DMS114 treated with DMSO at 0.1 percent for 48 hours (cell line): ENCODE data around the gene CREM.
"Not testable (repeated sequence)": the region's sequence is repeated elsewhere in the genome, so short reads cannot be mapped to it uniquely, and the experiment has no call there.

Experiments
- DNase-seq: peaks from one replicate; lab custom pipeline; 2025; ENCODE audit not compliant: unreplicated experiment; lab: John Stamatoyannopoulos, UW

Gene CREM

DNA sequence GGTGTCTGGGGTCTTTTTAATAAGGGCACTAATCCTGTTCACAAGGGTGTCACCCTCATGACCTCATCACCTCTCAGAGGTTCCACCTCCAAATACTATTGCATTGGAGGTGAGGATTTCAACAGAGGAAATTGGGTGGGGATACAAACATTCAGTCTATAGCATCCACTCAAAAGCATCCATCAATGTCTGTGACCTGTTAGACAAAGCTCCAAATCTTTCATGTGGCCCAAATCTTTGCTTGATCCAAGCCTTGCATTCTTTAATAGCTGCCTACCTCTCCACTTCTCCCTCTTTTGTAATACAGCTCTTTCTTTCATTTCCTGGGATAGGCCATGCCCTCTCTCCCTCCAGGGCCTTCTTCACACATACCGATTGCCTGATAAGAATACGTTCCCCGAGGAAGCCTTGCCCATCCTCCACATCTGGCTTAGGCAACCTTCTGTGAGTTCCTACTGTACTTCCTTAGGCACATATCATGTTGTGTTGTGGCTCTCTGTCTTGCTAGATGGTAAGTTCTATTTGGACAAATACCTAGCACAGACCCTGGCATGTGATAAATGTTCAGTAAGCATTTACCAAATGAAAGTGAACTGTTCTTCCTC is 66.1 kb downstream of the CREM start:
- no peak for DNase-seq

DNA sequence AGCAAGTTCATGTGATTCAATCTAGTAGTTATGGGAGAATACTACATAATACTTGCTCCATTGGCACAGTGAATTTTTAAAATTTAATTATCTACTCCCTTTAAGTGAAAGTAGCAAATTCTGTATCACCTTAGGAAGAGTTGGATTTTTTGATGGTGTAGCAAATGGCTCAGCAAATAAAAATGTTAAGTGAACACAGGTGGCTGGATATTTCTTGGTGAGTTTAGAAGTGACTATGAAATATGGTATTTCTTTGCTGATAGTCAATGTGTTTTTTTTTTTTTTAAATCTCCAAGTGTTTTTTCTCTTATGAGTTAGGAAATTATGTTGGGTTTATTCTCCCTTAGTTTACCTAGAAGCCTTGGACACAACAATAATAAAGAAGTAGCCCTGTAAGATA is 67.8 kb downstream of the CREM start:
- DNase-seq, result no peak

GRCh38 chr10:35194906-35195305 is 68.3 kb downstream of the CREM start:
- no peak for DNase-seq

- peak; percentile 97 for DNase-seq
These were observed 69.0 kb downstream of the CREM start for GRCh38 chr10:35195361-35196306.

DNA sequence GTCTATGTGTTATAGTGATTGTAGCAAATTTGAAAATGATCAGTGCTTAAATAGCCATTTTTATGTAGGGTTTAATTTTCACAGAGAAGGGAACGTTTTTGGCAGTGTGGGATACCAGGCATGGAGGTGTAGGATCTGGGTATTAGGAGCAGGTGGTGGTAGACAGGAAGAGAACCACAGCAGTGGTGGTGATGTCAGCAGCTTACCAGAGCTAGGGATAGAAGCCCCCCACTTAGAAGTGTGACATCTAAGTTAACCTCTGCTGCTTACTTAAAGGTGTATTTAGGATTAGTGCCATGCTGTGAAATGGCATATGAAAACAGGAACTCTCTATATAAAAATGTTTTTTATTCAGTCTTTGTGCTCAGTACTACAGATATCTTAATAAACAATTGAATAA is 73.8 kb downstream of the CREM start:
- no peak for DNase-seq

DNA sequence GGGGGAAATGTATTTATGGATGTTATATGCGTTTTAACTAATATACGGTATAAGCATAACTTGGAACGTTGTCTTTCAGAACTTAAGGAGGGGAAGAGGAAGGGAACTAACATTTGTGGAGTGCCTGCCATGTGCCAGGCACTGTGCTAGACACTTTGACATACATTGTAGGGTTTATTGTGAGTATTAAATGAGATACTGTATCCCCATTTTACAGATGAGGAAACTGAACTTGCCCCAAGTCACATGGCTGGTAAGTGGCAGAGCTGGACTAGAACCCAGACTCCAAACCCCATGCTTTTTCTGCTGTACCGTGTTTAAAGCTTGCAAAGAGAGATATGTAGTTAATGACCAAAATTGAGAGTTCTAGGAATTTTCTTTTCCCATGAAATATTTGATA is 74.6 kb downstream of the CREM start:
- DNase-seq, result no peak

DNA sequence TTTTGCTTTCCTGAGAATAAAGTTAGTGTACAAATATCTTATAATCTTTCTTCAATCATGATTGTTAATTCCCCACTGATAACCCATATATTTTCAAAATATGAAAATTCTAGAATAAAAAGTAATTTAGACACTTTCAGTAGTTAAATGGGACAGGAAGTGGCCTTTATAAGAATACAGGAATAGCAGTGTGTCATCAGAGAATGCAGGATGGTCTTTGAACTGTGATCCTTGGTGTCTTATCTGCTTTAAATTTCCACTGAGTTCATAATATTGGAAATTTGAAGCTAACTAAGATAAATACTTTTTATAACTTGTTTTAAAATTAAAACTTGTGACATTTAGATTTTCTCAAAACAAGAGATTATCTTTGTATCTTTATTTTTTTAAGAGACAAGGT is 75.4 kb downstream of the CREM start:
- DNase-seq, result no peak

DNA sequence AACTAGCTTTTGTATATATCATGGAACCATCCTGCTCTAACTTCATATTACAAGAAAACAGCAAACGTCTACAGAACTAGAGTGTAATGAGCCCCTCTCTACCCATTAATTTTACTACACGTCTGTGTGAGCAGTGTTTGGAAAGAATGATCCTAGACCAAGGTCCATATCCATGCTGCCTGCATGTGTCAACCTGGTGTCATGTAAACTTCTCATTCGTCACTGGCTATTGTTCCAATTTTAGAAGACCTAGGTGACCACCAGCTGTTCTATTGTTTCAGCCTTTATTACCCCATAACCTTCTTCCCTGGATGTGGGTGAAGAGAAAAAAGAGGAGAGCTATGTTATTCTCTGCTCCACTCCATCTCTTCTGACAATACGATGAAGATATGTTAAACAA is 77.1 kb downstream of the CREM start:
- DNase-seq, result no peak

DNA sequence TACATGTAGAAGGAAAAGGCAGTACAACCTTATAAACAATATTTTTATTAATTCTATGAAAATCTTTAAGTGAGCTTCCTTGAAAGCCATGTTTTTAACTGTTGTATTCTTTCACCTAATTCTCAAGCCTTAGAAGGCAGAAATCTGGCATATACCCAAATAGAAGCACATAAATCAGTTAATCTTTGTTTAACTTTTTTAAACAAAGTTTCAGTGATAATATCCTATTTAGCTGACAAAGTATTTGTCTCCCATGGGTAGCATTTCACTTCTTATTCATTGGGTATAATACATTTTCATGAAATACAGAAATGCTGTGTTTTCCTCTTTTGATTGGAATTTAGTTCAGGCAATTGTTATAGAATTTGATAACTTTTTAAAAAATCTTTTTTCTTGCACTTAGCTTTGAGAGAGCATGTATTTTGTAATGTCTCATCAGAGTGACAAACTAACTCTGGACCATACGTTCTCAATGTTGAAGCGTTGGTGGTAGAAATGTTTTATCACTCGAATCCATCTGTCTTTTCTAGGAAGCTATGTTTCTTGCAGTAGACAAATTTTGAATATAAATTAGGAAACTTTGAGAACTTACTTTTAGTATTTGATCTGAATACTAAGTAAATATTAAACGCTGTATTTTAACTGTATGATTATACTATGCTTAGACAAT is 78.1 kb downstream of the CREM start:
- DNase-seq, result no peak

- no peak for DNase-seq
These were observed 79.6 kb downstream of the CREM start for GRCh38 chr10:35206274-35206673.

GRCh38 chr10:35208536-35208935 is 81.9 kb downstream of the CREM start:
- no peak for DNase-seq

DNA sequence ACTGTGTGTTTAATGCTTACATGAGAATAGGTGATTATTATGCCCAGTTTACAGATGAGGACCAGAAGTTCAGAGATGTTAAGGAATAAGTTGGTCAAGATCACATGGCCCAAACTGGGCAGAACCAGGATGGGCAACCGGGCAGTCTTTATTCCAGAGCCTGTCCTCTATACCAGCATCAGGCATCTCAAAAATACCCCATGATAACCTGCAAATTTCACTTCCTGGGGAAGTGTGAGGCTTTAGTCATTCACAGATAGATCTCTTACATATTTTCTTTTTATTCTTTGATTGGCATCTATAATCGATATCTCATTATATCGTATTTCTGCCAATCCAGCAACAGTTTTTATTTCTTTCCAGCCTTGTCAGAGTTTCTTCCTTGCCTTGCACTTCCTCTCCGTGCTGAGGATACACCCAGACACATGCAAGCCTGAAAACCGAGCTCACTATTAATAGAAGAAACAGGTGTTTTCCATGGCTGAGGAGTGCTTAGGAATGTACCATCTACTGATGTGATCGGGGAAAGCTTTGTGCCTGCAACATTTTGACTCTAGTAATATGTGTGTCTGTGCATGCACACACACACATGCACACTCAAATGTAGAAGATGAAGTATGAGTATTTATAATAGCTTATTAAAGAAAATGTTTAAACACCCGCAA is 82.4 kb downstream of the CREM start:
- no peak for DNase-seq

- DNase-seq, result peak; percentile 49
These were observed 84.3 kb downstream of the CREM start for GRCh38 chr10:35210961-35211360.

DNA sequence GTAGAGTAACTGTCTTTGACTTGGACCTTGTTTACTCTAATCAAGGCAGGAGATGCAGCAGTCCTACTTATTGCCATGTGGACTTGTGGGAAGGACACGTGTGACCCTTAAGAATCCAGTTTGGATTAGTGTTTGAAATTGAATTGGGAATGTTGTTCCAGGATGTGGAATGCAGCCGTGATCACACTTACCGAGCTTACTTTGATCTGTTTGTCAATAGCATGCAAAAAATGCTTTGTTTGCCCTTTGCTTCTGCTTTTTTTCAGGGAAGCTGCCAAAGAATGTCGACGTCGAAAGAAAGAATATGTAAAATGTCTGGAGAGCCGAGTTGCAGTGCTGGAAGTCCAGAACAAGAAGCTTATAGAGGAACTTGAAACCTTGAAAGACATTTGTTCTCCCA is 84.7 kb downstream of the CREM start:
- peak; percentile 49 for DNase-seq

GRCh38 chr10:35212856-35213255 is 86.2 kb downstream of the CREM start:
- no peak for DNase-seq

DNA sequence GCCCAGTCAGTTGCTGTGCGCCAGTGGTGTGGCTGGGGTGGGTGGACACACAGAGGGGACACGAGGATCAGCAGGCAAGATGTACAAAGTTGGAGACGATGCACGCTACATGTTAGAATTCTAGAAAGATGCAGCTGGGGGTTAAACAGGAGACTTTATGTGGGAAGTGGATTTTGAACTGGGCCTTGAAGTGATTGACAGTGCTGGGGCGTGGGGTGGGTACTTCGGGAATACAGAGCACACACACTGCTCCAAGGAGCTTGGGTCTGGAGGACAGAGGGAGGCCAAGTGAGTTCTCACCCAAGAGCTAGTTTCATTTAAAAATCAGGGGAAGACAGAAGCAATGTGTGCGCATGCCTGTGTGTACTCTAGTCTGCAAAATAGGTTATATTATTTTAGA is 87.1 kb downstream of the CREM start:
- no peak for DNase-seq

DNA sequence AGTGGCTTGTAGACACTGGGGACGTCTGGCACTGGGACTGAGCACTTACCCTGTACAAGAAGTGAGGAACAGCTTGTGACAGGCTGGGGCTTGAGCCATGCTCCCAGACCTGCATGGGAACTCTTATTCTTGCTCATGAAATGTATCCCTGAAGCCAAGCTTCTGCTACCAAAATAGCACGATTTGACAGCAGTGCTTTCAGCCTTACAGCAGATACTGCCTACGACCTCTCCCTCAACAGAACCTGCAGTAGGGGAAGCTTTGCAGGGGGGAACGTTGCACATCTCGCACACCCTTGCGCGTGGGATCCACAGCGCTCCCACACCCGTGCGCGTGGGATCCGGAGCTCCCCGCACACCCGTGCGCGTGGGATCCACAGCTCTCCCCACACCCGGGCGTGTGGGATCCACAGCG is 88.0 kb downstream of the CREM start:
- no peak for DNase-seq

GRCh38 chr10:35215107-35215506 is 88.5 kb downstream of the CREM start:
- DNase-seq, result no peak

GRCh38 chr10:35216303-35216905 is 89.8 kb downstream of the CREM start:
- no peak for DNase-seq

- DNase-seq, result not testable (repeated sequence)
These were observed 90.3 kb downstream of the CREM start for GRCh38 chr10:35216956-35217355.

- DNase-seq, result no peak
These were observed 90.8 kb downstream of the CREM start for GRCh38 chr10:35217455-35217854.
